GM19467 (cell line): Measurements from ENCODE around the gene SKAP1.
"Not testable (repeated sequence)": the region's sequence is repeated elsewhere in the genome, so short reads cannot be mapped to it uniquely, and the experiment has no call there.

Source experiments
- ATAC-seq: cut with Tn5 transposase; IDR thresholded peaks from one replicate; pipeline ENCODE4 v1.9.1; 2021; ENCODE audit warnings: mild to moderate bottlenecking, moderate library complexity; ENCODE audit not compliant: unreplicated experiment

The SKAP1 gene

GRCh38 chr17:48416971-48417370 is 13.0 kb downstream of the SKAP1 start:
- ATAC-seq, result no peak

GRCh38 chr17:48413613-48414405 is 16.2 kb downstream of the SKAP1 start:
- ATAC-seq, result no peak

GRCh38 chr17:48412841-48413240 is 17.2 kb downstream of the SKAP1 start:
- ATAC-seq, result no peak

- not testable (repeated sequence) for ATAC-seq
Observed at GRCh38 chr17:48410821-48411220, 19.2 kb downstream of the SKAP1 start.

- no peak for ATAC-seq
Observed at GRCh38 chr17:48409607-48410006, 20.4 kb downstream of the SKAP1 start.

- no peak for ATAC-seq
Observed at GRCh38 chr17:48406936-48407567, 23.0 kb downstream of the SKAP1 start.

GRCh38 chr17:48394821-48395220 is 35.2 kb downstream of the SKAP1 start:
- no peak for ATAC-seq

GRCh38 chr17:48393283-48393682 is 36.7 kb downstream of the SKAP1 start:
- ATAC-seq, result no peak

- no peak for ATAC-seq
Observed at GRCh38 chr17:48392857-48393256, 37.2 kb downstream of the SKAP1 start.

- ATAC-seq, result no peak
Observed at GRCh38 chr17:48391444-48391843, 38.6 kb downstream of the SKAP1 start.

- ATAC-seq, result no peak
Observed at GRCh38 chr17:48389903-48390302, 40.1 kb downstream of the SKAP1 start.

- no peak for ATAC-seq
Observed at GRCh38 chr17:48388955-48389743, 40.9 kb downstream of the SKAP1 start.

GRCh38 chr17:48386826-48387225 is 43.2 kb downstream of the SKAP1 start:
- no peak for ATAC-seq

GRCh38 chr17:48385319-48385718 is 44.7 kb downstream of the SKAP1 start:
- no peak for ATAC-seq

GRCh38 chr17:48384164-48384563 is 45.9 kb downstream of the SKAP1 start:
- no peak for ATAC-seq

- ATAC-seq, result no peak
Observed at GRCh38 chr17:48382989-48383388, 47.0 kb downstream of the SKAP1 start.

- no peak for ATAC-seq
Observed at GRCh38 chr17:48378708-48379392, 51.2 kb downstream of the SKAP1 start.

- no peak for ATAC-seq
Observed at GRCh38 chr17:48378238-48378637, 51.8 kb downstream of the SKAP1 start.

GRCh38 chr17:48376682-48377325 is 53.2 kb downstream of the SKAP1 start:
- no peak for ATAC-seq

GRCh38 chr17:48375356-48375755 is 54.7 kb downstream of the SKAP1 start:
- ATAC-seq, result no peak
